NCI-H1930 (cell line): ENCODE measurements around the gene AGRN.

Experiments
- DNase-seq, 2 experiments: peaks; one replicate each; lab custom pipeline; 2025; lab: John Stamatoyannopoulos, UW

AGRN gene

DNA sequence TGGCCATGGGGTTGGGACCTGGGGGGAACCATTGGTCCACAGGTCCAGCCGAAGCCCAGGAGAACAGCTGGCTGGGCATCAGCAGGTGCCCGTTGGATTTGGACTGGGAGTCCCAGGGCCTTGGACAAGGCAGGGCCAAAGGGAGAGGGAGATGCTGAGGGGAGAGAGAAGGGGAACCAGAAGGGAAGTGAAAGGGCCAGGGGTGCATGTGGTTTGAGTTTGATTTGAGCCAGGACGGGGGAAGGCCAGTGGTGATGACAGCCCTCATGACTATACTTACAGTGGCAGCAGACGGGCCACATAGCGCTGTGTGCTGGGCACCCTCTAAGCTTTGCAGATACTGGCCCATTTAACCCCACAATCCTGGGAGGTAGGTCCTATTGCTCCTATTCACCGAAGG, 18.8 kb downstream of the AGRN start:
- DNase-seq = no peak

DNA sequence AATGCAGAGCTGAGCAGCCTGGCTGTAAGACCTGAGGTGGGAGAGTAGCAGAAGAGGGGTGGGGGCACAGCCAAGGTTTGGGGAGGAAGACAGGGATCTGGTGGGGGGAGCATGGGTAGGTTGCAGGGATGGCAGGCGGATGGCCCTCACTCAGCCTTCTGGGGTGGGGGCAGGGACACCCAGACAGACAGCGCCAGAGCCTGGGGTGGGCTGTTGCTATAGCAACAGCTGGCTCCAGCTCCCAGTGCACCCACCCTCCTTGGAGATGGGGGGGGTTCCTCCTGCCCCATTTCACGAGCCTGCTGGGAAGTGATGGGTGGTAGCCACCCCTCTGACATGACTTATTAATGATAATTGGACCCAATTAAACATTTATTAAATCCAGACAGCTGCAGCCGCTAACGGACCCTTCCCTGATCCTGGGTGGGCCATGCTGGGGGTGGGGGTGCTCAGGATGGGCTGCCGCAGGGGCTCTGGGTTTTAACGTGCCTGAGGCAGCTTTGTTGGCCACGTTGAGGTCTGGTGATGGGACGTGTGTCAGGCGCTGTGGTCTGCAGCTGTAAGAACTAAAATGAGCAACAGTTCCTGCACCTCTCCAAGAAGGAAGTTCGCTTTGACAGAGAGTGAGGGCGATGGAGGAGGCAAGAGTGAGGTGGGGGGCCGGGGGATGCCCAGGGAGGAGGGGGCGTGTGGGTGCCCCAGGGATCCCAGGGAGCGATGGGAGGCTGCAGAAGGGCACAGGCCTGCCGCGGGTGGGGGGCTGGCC, 19.4 kb downstream of the AGRN start:
- no peak for DNase-seq

DNA sequence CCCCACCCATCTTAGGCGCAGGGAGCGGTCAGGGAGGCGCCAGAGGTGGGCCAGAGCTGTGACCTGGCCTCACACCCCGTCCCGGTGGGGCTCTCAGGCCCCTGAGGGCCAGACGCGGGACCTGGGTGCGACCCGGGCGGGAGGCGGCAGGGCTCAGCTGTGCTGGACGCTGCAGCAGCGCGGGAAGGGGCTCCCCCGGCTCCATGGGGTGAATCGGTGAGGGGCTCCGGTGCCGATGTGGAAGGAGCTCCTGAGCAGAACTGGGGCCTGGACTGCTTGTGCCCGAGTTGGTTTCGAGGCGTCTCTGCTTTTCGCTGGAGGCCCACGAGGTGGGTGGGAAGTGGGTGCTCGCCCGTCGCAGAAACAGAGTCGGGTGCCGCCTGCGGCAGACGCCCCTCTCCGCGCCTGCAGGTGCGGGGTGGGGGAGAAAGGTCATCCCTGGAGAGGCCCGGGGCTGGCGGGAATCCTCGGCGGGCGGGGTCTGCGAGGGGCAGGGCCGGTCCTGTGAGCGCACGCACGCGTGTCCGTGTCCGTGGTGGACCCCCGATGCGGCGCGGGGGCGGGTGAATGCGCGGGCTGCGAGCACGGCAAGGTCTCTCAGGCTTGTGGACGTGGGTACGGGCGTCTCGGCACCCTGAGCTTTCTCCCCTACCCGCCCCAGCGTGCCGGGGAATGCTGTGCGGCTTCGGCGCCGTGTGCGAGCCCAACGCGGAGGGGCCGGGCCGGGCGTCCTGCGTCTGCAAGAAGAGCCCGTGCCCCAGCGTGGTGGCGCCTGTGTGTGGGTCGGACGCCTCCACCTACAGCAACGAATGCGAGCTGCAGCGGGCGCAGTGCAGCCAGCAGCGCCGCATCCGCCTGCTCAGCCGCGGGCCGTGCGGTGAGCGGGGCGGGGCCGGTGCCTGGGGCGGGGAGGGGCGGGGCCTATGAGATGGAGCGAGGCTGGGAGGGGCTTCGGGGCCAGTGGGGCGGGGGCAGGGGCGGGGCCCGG, 20.4 kb downstream of the AGRN start:
- DNase-seq = peak; percentile 75 to 84

DNA sequence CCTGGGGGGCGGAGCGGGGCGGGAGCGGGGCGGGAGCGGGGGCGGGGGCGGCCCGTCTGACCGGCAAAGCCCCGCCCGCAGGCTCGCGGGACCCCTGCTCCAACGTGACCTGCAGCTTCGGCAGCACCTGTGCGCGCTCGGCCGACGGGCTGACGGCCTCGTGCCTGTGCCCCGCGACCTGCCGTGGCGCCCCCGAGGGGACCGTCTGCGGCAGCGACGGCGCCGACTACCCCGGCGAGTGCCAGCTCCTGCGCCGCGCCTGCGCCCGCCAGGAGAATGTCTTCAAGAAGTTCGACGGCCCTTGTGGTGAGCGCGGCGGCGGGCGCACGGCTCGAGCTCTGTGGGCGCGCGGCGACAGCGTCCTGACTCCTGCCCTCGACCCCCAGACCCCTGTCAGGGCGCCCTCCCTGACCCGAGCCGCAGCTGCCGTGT, 21.2 kb downstream of the AGRN start:
- DNase-seq = peak in 1 of 2 experiments; percentile 43

DNA sequence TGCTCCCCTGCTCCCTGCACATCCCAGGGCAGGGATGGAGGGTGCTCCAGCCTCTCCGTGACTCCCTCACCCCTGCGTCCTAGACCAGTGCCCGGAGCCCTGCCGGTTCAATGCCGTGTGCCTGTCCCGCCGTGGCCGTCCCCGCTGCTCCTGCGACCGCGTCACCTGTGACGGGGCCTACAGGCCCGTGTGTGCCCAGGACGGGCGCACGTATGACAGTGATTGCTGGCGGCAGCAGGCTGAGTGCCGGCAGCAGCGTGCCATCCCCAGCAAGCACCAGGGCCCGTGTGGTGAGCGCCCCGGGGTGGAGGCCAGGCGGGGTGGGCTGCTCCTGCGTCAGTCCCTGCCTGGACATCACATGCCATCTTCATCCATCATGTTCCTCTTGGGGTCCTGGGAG, 22.0 kb downstream of the AGRN start:
- no peak for DNase-seq

DNA sequence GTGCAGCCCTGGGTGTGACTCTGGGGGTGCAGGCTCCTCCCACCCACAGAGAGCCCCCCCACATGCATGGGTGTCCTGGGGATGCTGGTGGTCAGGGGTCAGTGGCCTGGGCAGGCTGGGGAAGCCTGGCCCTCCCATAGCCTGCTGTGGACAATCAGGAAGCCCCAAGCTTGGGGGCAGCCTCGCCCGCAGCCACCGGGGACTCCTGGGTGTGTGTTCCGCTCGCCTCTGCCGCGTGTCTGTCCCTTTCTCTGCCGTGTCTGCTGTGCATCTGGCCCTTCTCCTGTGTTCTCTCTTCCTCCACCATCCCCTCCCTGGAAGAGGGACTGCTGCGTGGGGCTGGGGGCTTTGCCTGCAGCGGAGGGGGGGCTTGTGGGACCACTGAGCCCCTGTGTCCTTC, 22.9 kb downstream of the AGRN start:
- no peak for DNase-seq

DNA sequence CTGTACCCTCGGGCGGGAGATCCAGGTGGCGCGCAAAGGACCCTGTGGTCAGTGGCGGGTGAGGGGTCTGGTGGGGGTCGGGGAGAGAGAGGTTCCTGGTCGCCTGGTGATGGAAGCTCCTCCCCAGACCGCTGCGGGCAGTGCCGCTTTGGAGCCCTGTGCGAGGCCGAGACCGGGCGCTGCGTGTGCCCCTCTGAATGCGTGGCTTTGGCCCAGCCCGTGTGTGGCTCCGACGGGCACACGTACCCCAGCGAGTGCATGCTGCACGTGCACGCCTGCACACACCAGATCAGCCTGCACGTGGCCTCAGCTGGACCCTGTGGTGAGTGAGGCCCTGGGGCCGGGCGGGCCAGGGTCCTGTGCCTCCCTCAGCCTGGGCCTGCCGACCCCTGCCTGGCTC, 23.5 kb downstream of the AGRN start:
- no peak for DNase-seq

DNA sequence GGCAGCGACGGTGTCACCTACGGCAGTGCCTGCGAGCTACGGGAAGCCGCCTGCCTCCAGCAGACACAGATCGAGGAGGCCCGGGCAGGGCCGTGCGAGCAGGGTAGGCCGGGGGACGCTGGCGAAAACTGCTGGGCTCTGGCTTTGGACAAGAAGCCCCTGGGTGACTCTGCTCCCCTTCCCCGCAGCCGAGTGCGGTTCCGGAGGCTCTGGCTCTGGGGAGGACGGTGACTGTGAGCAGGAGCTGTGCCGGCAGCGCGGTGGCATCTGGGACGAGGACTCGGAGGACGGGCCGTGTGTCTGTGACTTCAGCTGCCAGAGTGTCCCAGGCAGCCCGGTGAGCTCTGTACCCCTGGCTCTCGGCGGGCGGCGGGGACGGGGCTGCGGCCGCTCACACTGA, 24.0 kb downstream of the AGRN start:
- no peak for DNase-seq

DNA sequence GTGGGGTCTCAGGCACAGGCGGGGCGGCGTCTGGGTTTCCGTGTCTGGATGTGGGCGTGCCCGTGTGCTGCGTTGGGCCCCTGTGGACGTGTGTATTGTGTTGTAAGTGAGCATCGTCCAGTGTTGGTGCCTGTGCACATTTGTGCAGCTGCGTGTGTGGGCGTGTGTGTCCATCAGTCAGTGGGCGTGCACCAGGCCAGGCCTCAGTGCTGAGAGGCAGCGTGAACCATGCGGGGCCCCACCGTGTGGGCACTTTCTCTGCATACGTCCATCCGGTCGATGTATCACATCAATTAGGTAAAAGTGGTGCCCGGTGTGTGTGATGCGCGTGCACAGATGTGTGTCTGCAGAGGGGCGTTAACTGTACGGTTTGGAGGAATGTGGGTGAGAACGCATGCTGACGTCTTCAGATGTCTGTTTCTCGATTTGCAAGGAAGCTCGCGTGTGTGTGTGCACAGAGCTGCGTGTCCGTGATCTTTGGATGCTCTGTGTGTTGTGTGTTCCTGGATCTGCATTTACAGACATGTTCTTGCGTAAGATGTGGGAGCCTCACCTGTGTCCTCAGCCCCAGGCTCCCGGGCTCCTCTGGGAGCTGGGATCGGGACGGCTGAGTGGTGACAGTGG, 24.6 kb downstream of the AGRN start:
- DNase-seq = no peak

DNA sequence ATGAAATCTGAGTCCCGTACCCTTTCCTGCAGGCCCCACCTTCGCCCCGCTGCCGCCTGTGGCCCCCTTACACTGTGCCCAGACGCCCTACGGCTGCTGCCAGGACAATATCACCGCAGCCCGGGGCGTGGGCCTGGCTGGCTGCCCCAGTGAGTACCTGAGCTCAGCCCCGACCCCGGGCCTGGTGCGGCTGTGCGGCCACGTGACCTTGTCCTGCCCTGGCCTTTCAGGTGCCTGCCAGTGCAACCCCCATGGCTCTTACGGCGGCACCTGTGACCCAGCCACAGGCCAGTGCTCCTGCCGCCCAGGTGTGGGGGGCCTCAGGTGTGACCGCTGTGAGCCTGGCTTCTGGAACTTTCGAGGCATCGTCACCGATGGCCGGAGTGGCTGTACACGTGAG, 25.2 kb downstream of the AGRN start:
- no peak for DNase-seq

DNA sequence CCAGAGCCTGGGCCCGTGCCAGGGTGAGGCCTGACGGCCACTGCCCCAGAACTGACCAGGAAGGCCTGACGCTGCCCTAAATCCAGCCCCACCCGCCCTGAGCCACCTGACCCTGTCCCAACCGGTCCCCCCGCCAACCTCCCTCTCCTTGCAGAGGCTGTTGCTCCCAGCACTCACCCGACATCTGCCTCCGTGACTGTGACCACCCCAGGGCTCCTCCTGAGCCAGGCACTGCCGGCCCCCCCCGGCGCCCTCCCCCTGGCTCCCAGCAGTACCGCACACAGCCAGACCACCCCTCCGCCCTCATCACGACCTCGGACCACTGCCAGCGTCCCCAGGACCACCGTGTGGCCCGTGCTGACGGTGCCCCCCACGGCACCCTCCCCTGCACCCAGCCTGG, 26.3 kb downstream of the AGRN start:
- no peak for DNase-seq

DNA sequence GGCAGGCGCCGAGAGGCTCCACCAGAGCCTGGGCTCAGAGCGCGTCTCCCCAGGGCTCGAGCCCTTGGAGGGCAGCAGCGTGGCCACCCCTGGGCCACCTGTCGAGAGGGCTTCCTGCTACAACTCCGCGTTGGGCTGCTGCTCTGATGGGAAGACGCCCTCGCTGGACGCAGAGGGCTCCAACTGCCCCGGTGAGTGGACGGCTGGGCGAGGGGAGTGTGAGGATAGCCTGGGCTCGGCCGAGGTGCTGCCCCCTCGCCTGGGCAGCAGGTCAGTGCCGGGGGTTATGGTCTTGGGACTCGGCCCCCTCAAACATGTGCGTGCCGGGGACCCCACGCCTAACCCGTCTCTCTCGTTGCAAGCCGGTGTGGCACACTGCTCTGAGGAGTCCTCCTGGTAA, 26.8 kb downstream of the AGRN start:
- no peak for DNase-seq

DNA sequence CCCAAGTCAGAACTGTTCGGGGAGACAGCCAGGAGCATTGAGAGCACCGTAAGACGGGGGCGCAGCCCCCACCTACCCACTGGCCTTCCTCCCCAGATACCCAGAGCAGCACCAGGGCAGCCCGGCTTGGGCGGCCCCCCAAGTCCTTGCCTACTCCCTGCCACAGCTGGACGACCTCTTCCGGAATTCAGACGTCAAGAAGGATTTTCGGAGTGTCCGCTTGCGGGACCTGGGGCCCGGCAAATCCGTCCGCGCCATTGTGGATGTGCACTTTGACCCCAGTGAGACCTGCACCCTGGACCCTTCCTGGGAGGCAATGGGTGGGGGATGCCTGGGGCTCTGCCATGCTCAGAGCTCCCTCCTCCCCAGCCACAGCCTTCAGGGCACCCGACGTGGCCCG, 27.5 kb downstream of the AGRN start:
- DNase-seq = no peak

DNA sequence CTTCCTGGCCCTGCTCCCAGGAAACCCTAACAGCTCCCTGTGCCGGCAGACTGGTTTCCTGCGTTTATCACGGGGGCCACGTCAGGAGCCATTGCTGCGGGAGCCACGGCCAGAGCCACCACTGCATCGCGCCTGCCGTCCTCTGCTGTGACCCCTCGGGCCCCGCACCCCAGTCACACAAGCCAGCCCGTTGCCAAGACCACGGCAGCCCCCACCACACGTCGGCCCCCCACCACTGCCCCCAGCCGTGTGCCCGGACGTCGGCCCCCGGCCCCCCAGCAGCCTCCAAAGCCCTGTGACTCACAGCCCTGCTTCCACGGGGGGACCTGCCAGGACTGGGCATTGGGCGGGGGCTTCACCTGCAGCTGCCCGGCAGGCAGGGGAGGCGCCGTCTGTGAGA, 28.0 kb downstream of the AGRN start:
- DNase-seq = no peak

DNA sequence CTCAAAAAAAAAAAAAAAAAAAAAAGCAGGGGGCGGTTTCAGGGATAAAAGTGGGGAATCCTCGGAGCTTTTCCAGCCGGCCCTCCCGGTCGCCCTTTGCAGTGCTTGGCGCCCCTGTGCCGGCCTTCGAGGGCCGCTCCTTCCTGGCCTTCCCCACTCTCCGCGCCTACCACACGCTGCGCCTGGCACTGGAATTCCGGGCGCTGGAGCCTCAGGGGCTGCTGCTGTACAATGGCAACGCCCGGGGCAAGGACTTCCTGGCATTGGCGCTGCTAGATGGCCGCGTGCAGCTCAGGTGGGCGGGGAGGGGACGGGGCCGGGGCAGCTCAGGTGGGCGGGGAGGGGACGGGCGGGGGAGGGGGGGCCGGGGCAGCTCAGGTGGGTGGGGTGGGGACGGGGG, 28.8 kb downstream of the AGRN start:
- no peak for DNase-seq

DNA sequence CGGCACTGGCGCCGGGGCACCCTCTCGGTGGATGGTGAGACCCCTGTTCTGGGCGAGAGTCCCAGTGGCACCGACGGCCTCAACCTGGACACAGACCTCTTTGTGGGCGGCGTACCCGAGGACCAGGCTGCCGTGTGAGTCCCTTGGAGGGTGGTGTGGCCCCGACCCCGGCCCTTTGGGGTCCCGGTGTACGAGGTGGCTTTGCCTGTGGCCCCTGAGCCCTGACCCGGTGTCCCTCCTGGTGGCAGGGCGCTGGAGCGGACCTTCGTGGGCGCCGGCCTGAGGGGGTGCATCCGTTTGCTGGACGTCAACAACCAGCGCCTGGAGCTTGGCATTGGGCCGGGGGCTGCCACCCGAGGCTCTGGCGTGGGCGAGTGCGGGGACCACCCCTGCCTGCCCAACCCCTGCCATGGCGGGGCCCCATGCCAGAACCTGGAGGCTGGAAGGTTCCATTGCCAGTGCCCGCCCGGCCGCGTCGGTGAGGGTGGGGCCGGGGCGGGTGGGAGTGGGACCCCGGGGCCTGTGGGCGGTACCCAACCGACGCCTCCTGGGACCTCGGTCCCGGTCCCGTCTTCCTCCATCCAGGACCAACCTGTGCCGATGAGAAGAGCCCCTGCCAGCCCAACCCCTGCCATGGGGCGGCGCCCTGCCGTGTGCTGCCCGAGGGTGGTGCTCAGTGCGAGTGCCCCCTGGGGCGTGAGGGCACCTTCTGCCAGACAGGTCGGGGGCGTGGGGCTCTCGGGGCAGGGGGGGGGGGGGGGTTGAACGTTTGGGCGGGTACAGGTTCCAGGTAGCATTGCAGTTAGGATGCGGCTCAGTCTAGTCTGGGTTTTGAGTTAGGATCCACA, 29.6 kb downstream of the AGRN start:
- DNase-seq = no peak

DNA sequence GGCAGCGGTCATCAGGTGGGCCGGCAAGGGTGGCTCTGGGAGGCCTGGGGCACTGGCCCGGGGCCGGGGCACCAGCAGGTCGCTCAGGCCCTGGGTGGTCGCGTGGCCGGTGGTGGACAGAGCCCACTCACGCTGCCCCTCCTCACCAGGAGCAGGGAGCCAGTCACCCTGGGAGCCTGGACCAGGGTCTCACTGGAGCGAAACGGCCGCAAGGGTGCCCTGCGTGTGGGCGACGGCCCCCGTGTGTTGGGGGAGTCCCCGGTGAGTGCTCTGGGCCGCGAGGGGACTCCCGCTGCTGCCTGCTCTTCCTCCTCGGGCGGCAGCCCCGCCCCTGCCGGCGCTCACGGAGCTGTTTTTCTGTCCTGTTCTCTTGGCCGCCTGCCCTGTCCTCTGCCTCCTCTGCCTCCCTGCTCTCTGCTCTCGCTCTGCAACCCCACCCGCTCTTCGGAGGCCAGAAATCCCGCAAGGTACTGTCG, 30.7 kb downstream of the AGRN start:
- no peak for DNase-seq

DNA sequence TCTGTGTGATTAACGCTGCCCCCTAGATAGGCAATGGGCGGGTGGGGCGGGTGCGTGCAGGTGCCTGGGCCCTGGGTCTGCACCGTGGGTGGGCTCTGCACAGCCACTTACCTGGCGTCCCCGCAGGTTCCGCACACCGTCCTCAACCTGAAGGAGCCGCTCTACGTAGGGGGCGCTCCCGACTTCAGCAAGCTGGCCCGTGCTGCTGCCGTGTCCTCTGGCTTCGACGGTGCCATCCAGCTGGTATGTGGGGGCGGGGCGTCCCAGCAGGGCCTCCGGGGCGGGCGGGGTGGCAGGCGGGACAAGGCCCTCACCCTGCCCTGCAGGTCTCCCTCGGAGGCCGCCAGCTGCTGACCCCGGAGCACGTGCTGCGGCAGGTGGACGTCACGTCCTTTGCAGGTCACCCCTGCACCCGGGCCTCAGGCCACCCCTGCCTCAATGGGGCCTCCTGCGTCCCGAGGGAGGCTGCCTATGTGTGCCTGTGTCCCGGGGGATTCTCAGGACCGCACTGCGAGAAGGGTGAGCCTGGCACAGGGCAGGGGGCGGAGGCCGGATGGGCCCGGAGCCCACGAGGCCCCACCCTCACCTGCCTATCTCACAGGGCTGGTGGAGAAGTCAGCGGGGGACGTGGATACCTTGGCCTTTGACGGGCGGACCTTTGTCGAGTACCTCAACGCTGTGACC, 31.3 kb downstream of the AGRN start:
- no peak for DNase-seq

DNA sequence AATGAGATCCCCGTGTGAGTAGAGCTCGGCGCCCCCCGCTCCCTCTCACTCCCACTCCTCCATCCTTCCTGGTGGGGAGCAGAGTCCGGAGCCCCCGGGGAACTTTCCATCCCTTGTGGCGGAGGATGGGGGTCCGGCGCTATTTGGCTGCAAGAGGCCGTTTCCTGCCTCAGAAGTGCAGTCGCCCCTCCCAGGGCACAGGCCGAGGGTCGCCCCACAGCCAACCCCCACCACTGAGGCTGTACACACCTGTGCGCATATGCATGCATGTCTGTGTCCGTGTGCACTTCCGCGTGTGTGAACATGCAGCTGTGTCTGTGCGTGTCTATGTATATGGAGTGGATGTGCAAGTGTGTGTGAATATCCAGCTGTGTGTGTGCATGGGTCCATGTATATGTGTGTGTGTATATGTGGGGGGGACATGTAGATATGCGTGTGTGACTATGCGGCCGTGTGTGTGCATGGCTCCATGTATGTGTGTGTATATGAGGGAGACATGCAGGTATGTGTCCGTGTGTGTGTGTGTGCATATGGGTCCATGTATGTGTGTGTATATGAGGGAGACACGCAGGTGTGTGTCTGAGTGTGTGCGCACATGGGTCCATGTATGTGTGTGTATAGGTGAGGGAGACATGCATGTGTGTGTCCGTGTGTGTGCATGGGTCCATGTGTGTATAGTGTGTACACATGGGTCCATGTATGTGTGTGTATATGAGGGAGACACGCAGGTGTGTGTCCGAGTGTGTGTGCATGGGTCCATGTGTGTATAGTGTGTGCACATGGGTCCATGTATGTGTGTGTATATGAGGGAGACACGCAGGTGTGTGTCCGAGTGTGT, 32.3 kb downstream of the AGRN start:
- no peak for DNase-seq

DNA sequence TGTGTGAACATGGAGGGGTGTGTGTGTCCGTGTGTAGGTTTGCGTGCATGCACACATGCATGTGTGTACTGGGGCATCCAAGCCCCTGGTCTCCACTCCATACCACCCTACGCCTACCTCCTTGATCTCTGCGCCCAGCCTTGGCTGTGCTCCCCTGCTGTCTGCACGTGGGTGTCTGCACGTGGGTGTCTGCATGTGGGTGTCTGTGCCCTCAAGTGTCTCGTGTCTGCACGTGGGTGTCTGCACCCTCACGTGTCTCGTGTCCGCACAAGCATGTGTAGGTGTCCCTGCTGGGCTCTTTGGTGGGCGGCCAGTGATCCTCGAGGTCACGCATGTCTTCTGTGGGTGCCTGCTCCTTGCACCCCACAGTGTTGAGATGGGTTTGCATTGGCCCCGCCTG, 33.1 kb downstream of the AGRN start:
- no peak for DNase-seq
